Osteocyte (in vitro differentiated cells): ENCODE data around the gene PPT1. TPM values are rescaled to one million over a fixed set of nuclear protein-coding genes. Genes with fewer than 3 reads are reported as not detected.

Experiments used
- DNase-seq: peaks from one replicate; pipeline ENCODE4 v3.0.0; 2021; ENCODE audit warnings: mixed read lengths; ENCODE audit not compliant: unreplicated experiment; ENCODE audit errors: extremely low spot score
- H3K27ac Mint-ChIP-seq: one replicate; pipeline ENCODE4 v1.8.0; 2021; ENCODE audit warnings: mild to moderate bottlenecking, mixed read lengths; ENCODE audit not compliant: unreplicated experiment
- H3K27me3 Mint-ChIP-seq: one replicate; pipeline ENCODE4 v1.8.0; 2021; ENCODE audit warnings: mixed read lengths; ENCODE audit not compliant: unreplicated experiment
- H3K36me3 Mint-ChIP-seq: one replicate; pipeline ENCODE4 v1.8.0; 2021; ENCODE audit warnings: mixed read lengths; ENCODE audit not compliant: unreplicated experiment
- H3K4me1 Mint-ChIP-seq: one replicate; pipeline ENCODE4 v1.8.0; 2021; ENCODE audit warnings: mixed read lengths; ENCODE audit not compliant: unreplicated experiment
- H3K4me3 Mint-ChIP-seq: one replicate; pipeline ENCODE4 v1.8.0; 2021; ENCODE audit warnings: mild to moderate bottlenecking, moderate library complexity, mixed read lengths; ENCODE audit not compliant: unreplicated experiment
- H3K9me3 Mint-ChIP-seq: one replicate; pipeline ENCODE4 v1.8.0; 2021; ENCODE audit warnings: mixed read lengths; ENCODE audit not compliant: unreplicated experiment
- CTCF ChIP-seq: fragments of 200-600 bp; sonication (generic); IDR thresholded peaks from 2 replicates; pipeline ENCODE4 v1.5.0; 2021; ENCODE audit warnings: antibody characterized with exemption, mild to moderate bottlenecking, moderate library complexity
- total RNA-seq: library from RNA; stranded (reverse); gene quantifications from 2 replicates; pipeline ENCODE4 v1.2.1, GENCODE V29; 2021

The PPT1 gene
- total RNA-seq, 1 donor from 2014 or later: 62.6 TPM

- no peak for DNase-seq
- Mint-ChIP-seq H3K36me3 (no peaks in the 10 kb centered on the region), H3K9me3 (no peaks in the 10 kb centered on the region), H3K27ac (no peak overlapping the region), H3K27me3 (peaks cover 20% of the 10 kb centered on the region), H3K4me3 (no peak overlapping the region), H3K4me1 (no peaks in the 10 kb centered on the region)
- TF ChIP-seq CTCF: no peak
These were observed 36.8 kb upstream of the PPT1 start for GRCh38 chr1:40133839-40134238.

- Mint-ChIP-seq H3K4me1 (no peaks in the 10 kb centered on the region), H3K36me3 (no peaks in the 10 kb centered on the region), H3K4me3 (no peak overlapping the region), H3K27ac (no peak overlapping the region), H3K27me3 (peaks cover 20% of the 10 kb centered on the region), H3K9me3 (no peaks in the 10 kb centered on the region)
- no peak for TF ChIP-seq CTCF
- no peak for DNase-seq
These were observed 36.2 kb upstream of the PPT1 start for GRCh38 chr1:40133312-40133665.

GRCh38 chr1:40132383-40133311, 35.6 kb upstream of the PPT1 start:
- Mint-ChIP-seq H3K27me3 (peaks cover 20% of the 10 kb centered on the region), H3K4me3 (no peak overlapping the region), H3K36me3 (no peaks in the 10 kb centered on the region), H3K4me1 (no peaks in the 10 kb centered on the region), H3K9me3 (no peaks in the 10 kb centered on the region), H3K27ac (no peak overlapping the region)
- DNase-seq: no peak
- TF ChIP-seq CTCF: no peak

- no peaks in the 10 kb centered on the region for H3K9me3 Mint-ChIP-seq
- DNase-seq: no peak
- no peak overlapping the region for H3K4me3 Mint-ChIP-seq
- H3K4me1 Mint-ChIP-seq: no peaks in the 10 kb centered on the region
- no peak for TF ChIP-seq CTCF
- H3K27ac Mint-ChIP-seq: no peak overlapping the region
- peaks cover 21% of the 10 kb centered on the region for H3K27me3 Mint-ChIP-seq
- H3K36me3 Mint-ChIP-seq: no peaks in the 10 kb centered on the region
These were observed 33.8 kb upstream of the PPT1 start for GRCh38 chr1:40130892-40131291.

- no peaks in the 10 kb centered on the region for H3K9me3 Mint-ChIP-seq
- H3K36me3 Mint-ChIP-seq: no peaks in the 10 kb centered on the region
- H3K4me1 Mint-ChIP-seq: no peaks in the 10 kb centered on the region
- no peak for TF ChIP-seq CTCF
- DNase-seq: no peak
- H3K4me3 Mint-ChIP-seq: no peak overlapping the region
- H3K27ac Mint-ChIP-seq: no peak overlapping the region
- peaks cover 52% of the 10 kb centered on the region for H3K27me3 Mint-ChIP-seq
These were observed 25.8 kb upstream of the PPT1 start for GRCh38 chr1:40122855-40123254.
